Effector memory CD8-positive, alpha-beta T cell (primary cell): ENCODE data around the gene PHF8.
A peak's percentile ranks its signal among the peaks of the same experiment; 100 is the strongest.

Source experiments
- ATAC-seq: fragments of 150-1000 bp; cut with Tn5 transposase; replicated peaks from 2 replicates; pipeline ENCODE4 v1.10.0; 2021; ENCODE audit warnings: mild to moderate bottlenecking, moderate library complexity
- DNase-seq, 3 experiments: peaks; one replicate each; pipeline ENCODE4 v3.0.0; 2021
- H3K27ac Mint-ChIP-seq, 2 donors: one replicate each; pipeline ENCODE4 v1.8.0; 2022; ENCODE audit warnings: mild to moderate bottlenecking in 2 of 2, mixed read lengths in 2 of 2, moderate library complexity in 2 of 2
- H3K27me3 Mint-ChIP-seq, 2 donors: one replicate each; pipeline ENCODE4 v1.8.0; 2022; ENCODE audit warnings: mixed read lengths in 2 of 2
- H3K36me3 Mint-ChIP-seq: one replicate; pipeline ENCODE4 v1.8.0; 2022; ENCODE audit warnings: mild to moderate bottlenecking, moderate library complexity, mixed read lengths; ENCODE audit not compliant: insufficient read depth
- H3K4me1 Mint-ChIP-seq, 2 donors: one replicate each; pipeline ENCODE4 v1.8.0; 2022; ENCODE audit warnings: low read depth in 2 of 2, mixed read lengths in 2 of 2
- H3K4me3 Mint-ChIP-seq, 2 donors: one replicate each; pipeline ENCODE4 v1.8.0; 2022; ENCODE audit warnings: mild to moderate bottlenecking in 2 of 2, mixed read lengths in 2 of 2, moderate library complexity in 2 of 2
- H3K9me3 Mint-ChIP-seq, 2 donors: one replicate each; pipeline ENCODE4 v1.8.0; 2022; ENCODE audit warnings: mixed read lengths in 2 of 2
- total RNA-seq, 9 experiments: gene quantifications; one replicate each; lab custom pipeline; 2026; lab: John Stamatoyannopoulos, UW

Gene PHF8
- total RNA-seq = 89.3 to 130 (median 102) reads per million in 9 experiments

DNA sequence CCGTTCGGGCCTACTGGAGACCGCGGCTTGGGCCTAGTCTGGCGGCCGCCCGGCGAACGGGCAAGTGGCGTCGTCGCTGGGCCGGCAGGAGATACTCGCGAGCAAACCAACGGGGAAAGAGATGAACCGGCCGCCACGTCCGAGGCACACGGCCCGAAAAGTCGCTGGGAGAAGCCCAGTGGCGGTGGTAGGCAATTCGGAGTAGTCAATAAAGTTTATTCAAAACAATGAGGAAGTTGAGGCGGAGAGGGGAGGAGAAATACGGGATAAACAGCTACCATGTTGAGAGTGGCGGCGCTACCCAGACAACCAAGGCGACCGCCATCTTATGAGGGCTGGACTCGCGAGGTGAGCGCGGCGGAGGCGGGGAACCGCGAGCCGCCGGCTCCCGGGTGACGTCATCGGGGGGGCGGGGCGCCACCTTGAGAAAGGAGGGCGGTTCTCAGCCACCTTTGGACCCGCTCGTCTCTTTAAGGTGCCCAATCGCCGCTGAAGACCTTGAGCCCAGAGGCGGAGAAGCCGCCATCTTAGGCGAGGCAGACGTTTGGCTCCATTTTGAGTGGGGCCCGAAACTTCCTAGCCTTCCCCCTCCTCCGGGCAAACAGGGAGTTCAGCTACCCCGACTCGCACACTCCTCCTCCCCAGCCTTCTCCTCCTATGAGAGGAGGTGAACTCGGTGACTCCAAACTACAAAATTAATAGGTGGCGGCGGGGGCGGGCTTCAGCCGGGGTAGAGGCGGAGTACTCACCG is at the start of gene PHF8:
TSS of gene PHF8 (minus strand) at position 348 of the 751 bp plus-strand sequence. CDS start 1,745 bp downstream, outside the sequence.
- Mint-ChIP-seq H3K4me3 (peak within 1 kb of the TSS; percentile 89 to 90), H3K27ac (peak within 1 kb of the TSS; percentile 93 to 94), H3K27me3 (no peaks in the 10 kb centered on the region), H3K36me3 (peaks cover 28% of the 10 kb centered on the region), H3K4me1 (peaks cover 8 to 12% of the 10 kb centered on the region in 2 donors), H3K9me3 (no peaks in the 10 kb centered on the region)
- ATAC-seq = peak; percentile 85
- DNase-seq = peak; percentile 92

DNA sequence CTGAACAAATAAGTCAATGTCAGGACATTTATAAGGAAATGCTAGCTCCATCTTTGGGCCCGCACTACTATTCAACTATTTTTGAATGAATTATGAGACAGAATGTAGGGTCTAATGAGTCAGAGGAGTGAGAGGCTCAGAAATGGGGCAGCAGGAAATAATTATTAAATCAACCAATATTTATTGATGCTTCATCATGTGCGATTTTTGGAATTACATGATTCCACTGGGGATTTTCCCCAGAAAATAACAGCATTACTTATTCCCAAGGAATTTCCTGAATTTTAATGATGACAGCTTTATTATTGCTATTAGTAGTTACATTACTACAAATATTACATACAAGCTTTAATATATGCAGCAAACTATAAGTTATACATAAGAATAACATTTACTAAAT is 49.3 kb upstream of the PHF8 start:
- Mint-ChIP-seq H3K9me3 (no peaks in the 10 kb centered on the region), H3K4me1 (no peaks in the 10 kb centered on the region), H3K27me3 (no peaks in the 10 kb centered on the region), H3K4me3 (no peak overlapping the region), H3K36me3 (peaks cover 14% of the 10 kb centered on the region), H3K27ac (no peak overlapping the region)
- no peak for DNase-seq
- no peak for ATAC-seq

- DNase-seq = no peak
- H3K27ac Mint-ChIP-seq = no peak overlapping the region
- no peaks in the 10 kb centered on the region for H3K4me1 Mint-ChIP-seq
- H3K4me3 Mint-ChIP-seq = no peak overlapping the region
- no peak for ATAC-seq
- H3K9me3 Mint-ChIP-seq = no peaks in the 10 kb centered on the region
- no peaks in the 10 kb centered on the region for H3K27me3 Mint-ChIP-seq
- peaks cover 18% of the 10 kb centered on the region for H3K36me3 Mint-ChIP-seq
Observed at GRCh38 chrX:54093159-54093558, 48.9 kb upstream of the PHF8 start.

GRCh38 chrX:54090880-54091279 is 46.6 kb upstream of the PHF8 start:
- H3K4me3 Mint-ChIP-seq = no peak overlapping the region
- H3K4me1 Mint-ChIP-seq = no peaks in the 10 kb centered on the region
- H3K27me3 Mint-ChIP-seq = no peaks in the 10 kb centered on the region
- H3K36me3 Mint-ChIP-seq = peaks cover 20% of the 10 kb centered on the region
- ATAC-seq = no peak
- DNase-seq = no peak
- H3K27ac Mint-ChIP-seq = no peak overlapping the region
- H3K9me3 Mint-ChIP-seq = no peaks in the 10 kb centered on the region

DNA sequence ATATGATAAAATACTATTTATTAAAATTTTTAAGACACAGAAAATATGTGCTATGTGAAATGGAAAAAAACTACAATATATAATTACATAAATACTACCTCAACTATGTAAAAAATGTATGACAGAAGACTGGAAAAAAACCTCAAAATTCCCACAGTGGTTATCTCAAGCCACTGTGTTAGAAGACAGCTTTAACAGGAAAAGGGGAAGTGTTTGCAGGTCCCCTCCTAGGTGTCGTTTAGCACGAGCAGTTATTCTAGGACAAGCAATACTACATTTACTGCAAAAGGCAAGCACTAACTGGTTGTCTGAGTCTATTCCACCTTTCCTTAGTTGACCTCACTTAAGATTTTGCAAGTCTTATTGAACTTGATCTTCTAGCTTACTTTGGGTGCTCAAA is 44.9 kb upstream of the PHF8 start:
- H3K4me3 Mint-ChIP-seq = no peak overlapping the region
- H3K36me3 Mint-ChIP-seq = peaks cover 16% of the 10 kb centered on the region

DNA sequence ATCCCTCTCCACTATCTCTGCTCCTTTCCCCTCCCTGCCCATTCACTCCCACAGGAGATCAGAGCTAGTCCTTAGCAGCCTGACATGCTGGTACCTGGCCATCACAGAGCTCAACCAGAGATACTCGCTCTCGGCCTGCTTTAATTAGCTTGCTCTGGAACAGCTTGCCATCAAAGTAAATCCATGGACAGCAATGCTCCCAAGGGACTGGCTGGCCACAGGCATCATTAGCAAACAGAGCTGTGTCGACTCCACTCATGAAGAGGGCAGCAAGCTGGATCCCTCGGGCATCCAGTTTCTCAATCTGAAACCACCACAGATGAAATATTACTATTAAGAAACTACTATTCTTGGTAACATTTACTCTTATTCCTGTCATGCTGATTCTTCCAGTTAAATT is 43.4 kb upstream of the PHF8 start:
- Mint-ChIP-seq H3K27me3 (no peaks in the 10 kb centered on the region), H3K36me3 (peaks cover 16% of the 10 kb centered on the region), H3K9me3 (no peaks in the 10 kb centered on the region), H3K4me1 (no peaks in the 10 kb centered on the region), H3K27ac (no peak overlapping the region), H3K4me3 (no peak overlapping the region)
- no peak for ATAC-seq
- no peak for DNase-seq

More for the DNA sequence above, 44.9 kb upstream of the PHF8 start:
- DNase-seq (no peak), ATAC-seq (no peak)
- Mint-ChIP-seq H3K9me3 (no peaks in the 10 kb centered on the region), H3K4me1 (no peaks in the 10 kb centered on the region), H3K27me3 (no peaks in the 10 kb centered on the region), H3K27ac (no peak overlapping the region)

- peaks cover 18% of the 10 kb centered on the region for H3K36me3 Mint-ChIP-seq
Observed at GRCh38 chrX:54085666-54086065, 41.4 kb upstream of the PHF8 start.

DNA sequence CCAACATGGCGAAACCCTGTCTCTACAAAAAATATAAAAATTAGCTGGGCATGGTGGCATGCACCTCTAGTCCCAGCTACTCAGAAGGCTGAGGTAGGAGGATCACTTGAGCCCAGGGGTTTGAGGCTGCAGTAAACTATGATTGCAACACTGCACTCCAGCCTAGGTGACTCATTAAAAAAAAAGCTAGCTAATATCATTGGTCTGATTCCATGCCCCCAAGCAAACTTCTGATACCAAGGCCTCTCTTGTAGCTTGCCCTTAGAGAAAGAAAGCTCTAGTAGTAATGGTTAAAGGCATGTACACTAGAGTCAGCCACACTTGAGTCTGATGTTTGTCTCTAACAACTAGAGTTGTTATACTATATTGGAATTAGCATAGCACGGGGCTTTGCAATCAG is 32.6 kb upstream of the PHF8 start:
- Mint-ChIP-seq H3K27ac (no peak overlapping the region), H3K4me3 (no peak overlapping the region), H3K4me1 (no peaks in the 10 kb centered on the region), H3K9me3 (no peaks in the 10 kb centered on the region), H3K27me3 (no peaks in the 10 kb centered on the region), H3K36me3 (peaks cover 16% of the 10 kb centered on the region)
- ATAC-seq (no peak), DNase-seq (no peak)

More at GRCh38 chrX:54085666-54086065, 41.4 kb upstream of the PHF8 start:
- no peak for ATAC-seq
- Mint-ChIP-seq H3K27ac (no peak overlapping the region), H3K27me3 (no peaks in the 10 kb centered on the region), H3K4me1 (no peaks in the 10 kb centered on the region), H3K4me3 (no peak overlapping the region), H3K9me3 (no peaks in the 10 kb centered on the region)
- no peak for DNase-seq

GRCh38 chrX:54074826-54075225 is 30.6 kb upstream of the PHF8 start:
- H3K4me3 Mint-ChIP-seq = no peak overlapping the region
- no peaks in the 10 kb centered on the region for H3K27me3 Mint-ChIP-seq
- H3K4me1 Mint-ChIP-seq = no peaks in the 10 kb centered on the region
- no peaks in the 10 kb centered on the region for H3K9me3 Mint-ChIP-seq
- no peak for ATAC-seq
- DNase-seq = no peak
- no peak overlapping the region for H3K27ac Mint-ChIP-seq
- peaks cover 12% of the 10 kb centered on the region for H3K36me3 Mint-ChIP-seq

- Mint-ChIP-seq H3K9me3 (no peaks in the 10 kb centered on the region), H3K4me3 (no peak overlapping the region), H3K4me1 (no peaks in the 10 kb centered on the region), H3K27me3 (no peaks in the 10 kb centered on the region), H3K36me3 (no peaks in the 10 kb centered on the region), H3K27ac (no peak overlapping the region)
- no peak for DNase-seq
- ATAC-seq = no peak
Observed at GRCh38 chrX:54067766-54068165, 23.5 kb upstream of the PHF8 start.

- ATAC-seq = no peak
- no peaks in the 10 kb centered on the region for H3K27me3 Mint-ChIP-seq
Observed at GRCh38 chrX:54066841-54067240, 22.6 kb upstream of the PHF8 start.

DNA sequence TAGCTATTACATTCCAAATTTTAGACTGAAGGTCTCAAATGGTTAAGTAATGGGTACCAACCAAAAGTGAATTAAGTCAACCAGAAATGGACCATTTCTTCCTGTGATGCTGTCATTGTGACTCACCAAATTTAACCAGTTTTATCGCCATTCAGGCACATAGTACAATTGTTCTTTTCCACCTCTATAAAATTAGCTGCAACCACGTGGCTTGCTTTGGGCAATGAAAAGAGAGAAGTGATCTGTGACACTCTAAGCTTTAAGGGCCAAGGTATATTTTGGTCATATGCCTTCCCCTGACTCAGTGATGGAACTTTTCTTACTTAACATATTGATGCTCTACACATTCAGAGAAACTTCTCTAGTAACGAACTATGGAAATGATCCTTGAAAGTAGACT is 20.3 kb upstream of the PHF8 start:
- Mint-ChIP-seq H3K36me3 (no peaks in the 10 kb centered on the region), H3K4me1 (no peaks in the 10 kb centered on the region), H3K4me3 (no peak overlapping the region), H3K27ac (no peak overlapping the region), H3K9me3 (no peaks in the 10 kb centered on the region), H3K27me3 (no peaks in the 10 kb centered on the region)
- DNase-seq = no peak
- no peak for ATAC-seq

More at GRCh38 chrX:54066841-54067240, 22.6 kb upstream of the PHF8 start:
- Mint-ChIP-seq H3K36me3 (no peaks in the 10 kb centered on the region), H3K4me1 (no peaks in the 10 kb centered on the region), H3K9me3 (no peaks in the 10 kb centered on the region), H3K27ac (no peak overlapping the region), H3K4me3 (no peak overlapping the region)
- no peak for DNase-seq

GRCh38 chrX:54063361-54063760 is 19.1 kb upstream of the PHF8 start:
- H3K4me1 Mint-ChIP-seq = no peaks in the 10 kb centered on the region
- H3K27me3 Mint-ChIP-seq = no peaks in the 10 kb centered on the region
- DNase-seq = no peak
- H3K9me3 Mint-ChIP-seq = no peaks in the 10 kb centered on the region
- no peak overlapping the region for H3K4me3 Mint-ChIP-seq
- ATAC-seq = no peak
- H3K36me3 Mint-ChIP-seq = no peaks in the 10 kb centered on the region
- H3K27ac Mint-ChIP-seq = no peak overlapping the region

GRCh38 chrX:54049801-54050200 is 5.5 kb upstream of the PHF8 start:
- ATAC-seq = no peak

More at GRCh38 chrX:54049801-54050200, 5.5 kb upstream of the PHF8 start:
- H3K9me3 Mint-ChIP-seq = no peaks in the 10 kb centered on the region
- H3K27ac Mint-ChIP-seq = no peak overlapping the region
- H3K4me1 Mint-ChIP-seq = peaks cover 2 to 3% of the 10 kb centered on the region in 2 donors
- H3K36me3 Mint-ChIP-seq = no peaks in the 10 kb centered on the region
- H3K27me3 Mint-ChIP-seq = no peaks in the 10 kb centered on the region
- no peak for DNase-seq
- no peak overlapping the region for H3K4me3 Mint-ChIP-seq
